Neural cell (in vitro differentiated cells): ENCODE data around the gene SGF29. TPM values are rescaled to one million over a fixed set of nuclear protein-coding genes. Genes with fewer than 3 reads are reported as not detected.

Experiments
- H2AFZ ChIP-seq: fragments of 200-600, 300-800 bp; sonication (generic), shearing (Covaris generic); 2 replicates; pipeline ENCODE4 v1.6.0; 2014; ENCODE audit warnings: low read depth, mild to moderate bottlenecking, antibody characterized with exemption, low read length, moderate library complexity
- H3F3A ChIP-seq: fragments of 200-600 bp; shearing (Covaris generic); 2 replicates; pipeline ENCODE4 v1.6.1; 2016; ENCODE audit warnings: mild to moderate bottlenecking, moderate library complexity, mixed read lengths, antibody characterized with exemption, low read length; ENCODE audit not compliant: insufficient read depth, poor library complexity, severe bottlenecking
- H3K27ac ChIP-seq: fragments of 200-600, 300-800 bp; sonication (generic), shearing (Covaris generic); 2 replicates; pipeline ENCODE4 v1.5.1; 2014; ENCODE audit warnings: mild to moderate bottlenecking, low read length, moderate library complexity
- H3K27me3 ChIP-seq: fragments of 300-800, 200-600 bp; sonication (generic), shearing (Covaris generic); 2 replicates; pipeline ENCODE4 v1.6.0; 2014; ENCODE audit warnings: mild to moderate bottlenecking, low read depth, low read length, moderate library complexity; ENCODE audit not compliant: insufficient read depth
- H3K36me3 ChIP-seq: fragments of 300-800, 200-600 bp; sonication (generic), shearing (Covaris generic); 2 replicates; pipeline ENCODE4 v1.5.1; 2014; ENCODE audit warnings: mild to moderate bottlenecking, antibody characterized with exemption, low read length, moderate library complexity; ENCODE audit not compliant: insufficient read depth
- H3K4me2 ChIP-seq: fragments of 300-800, 200-600 bp; sonication (generic), shearing (Covaris generic); 2 replicates; pipeline ENCODE4 v1.6.0; 2014; ENCODE audit warnings: mild to moderate bottlenecking, low read length
- H3K4me3 ChIP-seq: fragments of 300-800, 200-600 bp; sonication (generic), shearing (Covaris generic); 2 replicates; pipeline ENCODE4 v1.5.1; 2014; ENCODE audit warnings: mild to moderate bottlenecking, low read length, moderate library complexity
- H3K79me2 ChIP-seq: fragments of 200-600 bp; shearing (Covaris generic); replicated peaks from 2 replicates; pipeline ENCODE4 v1.6.0; 2014; ENCODE audit warnings: mild to moderate bottlenecking, low read length, moderate library complexity; ENCODE audit not compliant: insufficient read depth
- H3K9ac ChIP-seq: fragments of 300-800, 200-600 bp; sonication (generic), shearing (Covaris generic); 2 replicates; pipeline ENCODE4 v1.6.1; 2016; ENCODE audit warnings: mild to moderate bottlenecking, low read length, mixed read lengths
- H3K9me2 ChIP-seq: fragments of 200-600 bp; shearing (Covaris generic); 2 replicates; pipeline ENCODE4 v1.6.1; 2016; ENCODE audit warnings: mild to moderate bottlenecking, low read length, mixed read lengths; ENCODE audit not compliant: insufficient read depth
- H3K9me3 ChIP-seq: fragments of 200-600, 300-800 bp; sonication (generic), shearing (Covaris generic); 2 replicates; pipeline ENCODE4 v1.6.1; 2016; ENCODE audit warnings: mild to moderate bottlenecking, mixed run types, low read length, moderate library complexity, mixed read lengths
- H4K20me1 ChIP-seq: fragments of 200-600 bp; shearing (Covaris generic); 2 replicates; pipeline ENCODE4 v1.6.1; 2016; ENCODE audit warnings: mild to moderate bottlenecking, mixed run types; ENCODE audit not compliant: insufficient read depth
- EP300 ChIP-seq: fragments of 450-650 bp; conservative IDR thresholded peaks from 2 replicates; pipeline ENCODE4 v1.6.1; 2014; ENCODE audit warnings: antibody characterized with exemption, mild to moderate bottlenecking, moderate library complexity; ENCODE audit not compliant: poor library complexity, severe bottlenecking
- EZH2 ChIP-seq: fragments of 200-600, 300-800 bp; shearing (Covaris generic), sonication (generic); IDR thresholded peaks from 2 replicates; pipeline ENCODE4 v1.6.1; 2014; ENCODE audit warnings: antibody characterized with exemption, low read length, borderline replicate concordance, mild to moderate bottlenecking; ENCODE audit not compliant: insufficient read depth, poor library complexity, severe bottlenecking
- MXI1 ChIP-seq: fragments of 450-650 bp; conservative IDR thresholded peaks from 2 replicates; pipeline ENCODE4 v1.6.1; 2014; ENCODE audit warnings: antibody characterized with exemption, mild to moderate bottlenecking; ENCODE audit not compliant: poor library complexity, severe bottlenecking
- POLR2AphosphoS5 ChIP-seq: IDR thresholded peaks from 2 replicates; pipeline ENCODE4 v1.6.1; 2012
- RAD21 ChIP-seq: fragments of 450-650 bp; conservative IDR thresholded peaks from 2 replicates; pipeline ENCODE4 v1.6.1; 2014; ENCODE audit warnings: antibody characterized with exemption, mild to moderate bottlenecking, moderate library complexity
- SMC3 ChIP-seq: fragments of 450-650 bp; conservative IDR thresholded peaks from 2 replicates; pipeline ENCODE4 v1.6.1; 2014; ENCODE audit warnings: antibody characterized with exemption, mild to moderate bottlenecking, moderate library complexity; ENCODE audit not compliant: poor library complexity
- TAF1 ChIP-seq: IDR thresholded peaks from 2 replicates; pipeline ENCODE4 v1.6.1; 2012; ENCODE audit warnings: low read depth
- polyA plus RNA-seq: library from polyadenylated mRNA; depleted of rRNA; stranded (reverse); fragments of >200 nt; gene quantifications from 2 replicates; pipeline ENCODE4 v1.2.3, GENCODE V29; 2014
- TF ChIP-seq, protein P1 (sequence below): IDR thresholded peaks from 2 replicates; pipeline ENCODE4 v1.6.1; 2012; ENCODE audit warnings: borderline replicate concordance
- TF ChIP-seq, protein P2 (sequence below): fragments of 450-650 bp; IDR thresholded peaks from 2 replicates; pipeline ENCODE4 v1.5.1; 2014; ENCODE audit warnings: antibody characterized with exemption, mild to moderate bottlenecking, moderate library complexity; ENCODE audit not compliant: poor library complexity, severe bottlenecking

SGF29 gene
- polyA plus RNA-seq, 1 donor from 2014 or later: 32.8 TPM

DNA sequence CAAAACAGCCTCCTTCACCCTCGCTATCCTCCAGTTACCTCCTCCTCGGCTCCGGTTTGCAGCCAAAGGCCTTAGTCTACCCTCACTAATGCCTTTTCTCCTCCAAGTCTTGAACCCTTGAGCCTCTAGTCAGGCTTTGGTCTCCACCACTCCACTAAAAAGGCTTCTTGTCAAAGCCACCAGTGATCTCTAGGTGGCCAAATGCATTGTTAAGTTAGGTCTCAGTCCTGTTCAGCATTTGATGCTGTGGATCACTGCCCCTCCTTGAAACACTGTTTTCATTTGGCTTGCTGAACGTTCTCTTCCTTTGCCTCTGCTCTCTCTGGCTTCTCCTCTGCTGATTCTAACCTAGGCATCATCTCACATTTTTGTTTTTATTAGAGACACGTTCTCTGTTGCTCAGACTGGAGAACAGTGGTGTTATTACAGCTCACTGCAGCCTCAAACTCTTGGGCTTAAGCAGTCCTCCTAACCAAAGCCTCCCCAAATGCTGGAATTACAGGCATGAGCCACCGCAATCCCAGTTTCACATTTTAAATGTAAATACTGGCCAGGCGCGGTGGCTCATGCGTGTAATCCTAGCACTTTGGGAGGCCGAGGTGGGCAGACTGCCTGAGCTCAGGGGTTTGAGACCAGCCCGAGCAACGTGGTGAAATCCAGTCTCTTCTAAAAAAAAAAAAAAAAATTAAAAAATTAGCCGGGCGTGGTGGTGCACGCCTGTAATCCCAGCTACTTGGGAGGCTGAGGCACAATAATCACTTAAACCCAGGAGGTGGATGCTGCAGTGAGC, 1.1 kb downstream of the SGF29 start:
- no peaks in the 10 kb centered on the region for H3K9me2 ChIP-seq
- peak overlapping the region; percentile 53 for H3K9ac ChIP-seq
- H3K27ac ChIP-seq: no peak overlapping the region
- peak overlapping the region; percentile 82 for H3K4me3 ChIP-seq
- H2AFZ ChIP-seq: peak overlapping the region; percentile 22
- H3K27me3 ChIP-seq: no peaks in the 10 kb centered on the region
- no peaks in the 10 kb centered on the region for H3K9me3 ChIP-seq
- peak overlapping the region; percentile 21 for H3K4me2 ChIP-seq
- no peaks in the 10 kb centered on the region for H3K36me3 ChIP-seq
- peaks cover 5% of the 10 kb centered on the region for H3K79me2 ChIP-seq
- H3F3A ChIP-seq: no peaks in the 10 kb centered on the region
- H4K20me1 ChIP-seq: no peaks in the 10 kb centered on the region
- no peak for TF ChIP-seq POLR2AphosphoS5
- TF ChIP-seq, protein P1, sequence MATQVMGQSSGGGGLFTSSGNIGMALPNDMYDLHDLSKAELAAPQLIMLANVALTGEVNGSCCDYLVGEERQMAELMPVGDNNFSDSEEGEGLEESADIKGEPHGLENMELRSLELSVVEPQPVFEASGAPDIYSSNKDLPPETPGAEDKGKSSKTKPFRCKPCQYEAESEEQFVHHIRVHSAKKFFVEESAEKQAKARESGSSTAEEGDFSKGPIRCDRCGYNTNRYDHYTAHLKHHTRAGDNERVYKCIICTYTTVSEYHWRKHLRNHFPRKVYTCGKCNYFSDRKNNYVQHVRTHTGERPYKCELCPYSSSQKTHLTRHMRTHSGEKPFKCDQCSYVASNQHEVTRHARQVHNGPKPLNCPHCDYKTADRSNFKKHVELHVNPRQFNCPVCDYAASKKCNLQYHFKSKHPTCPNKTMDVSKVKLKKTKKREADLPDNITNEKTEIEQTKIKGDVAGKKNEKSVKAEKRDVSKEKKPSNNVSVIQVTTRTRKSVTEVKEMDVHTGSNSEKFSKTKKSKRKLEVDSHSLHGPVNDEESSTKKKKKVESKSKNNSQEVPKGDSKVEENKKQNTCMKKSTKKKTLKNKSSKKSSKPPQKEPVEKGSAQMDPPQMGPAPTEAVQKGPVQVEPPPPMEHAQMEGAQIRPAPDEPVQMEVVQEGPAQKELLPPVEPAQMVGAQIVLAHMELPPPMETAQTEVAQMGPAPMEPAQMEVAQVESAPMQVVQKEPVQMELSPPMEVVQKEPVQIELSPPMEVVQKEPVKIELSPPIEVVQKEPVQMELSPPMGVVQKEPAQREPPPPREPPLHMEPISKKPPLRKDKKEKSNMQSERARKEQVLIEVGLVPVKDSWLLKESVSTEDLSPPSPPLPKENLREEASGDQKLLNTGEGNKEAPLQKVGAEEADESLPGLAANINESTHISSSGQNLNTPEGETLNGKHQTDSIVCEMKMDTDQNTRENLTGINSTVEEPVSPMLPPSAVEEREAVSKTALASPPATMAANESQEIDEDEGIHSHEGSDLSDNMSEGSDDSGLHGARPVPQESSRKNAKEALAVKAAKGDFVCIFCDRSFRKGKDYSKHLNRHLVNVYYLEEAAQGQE: no peak

DNA sequence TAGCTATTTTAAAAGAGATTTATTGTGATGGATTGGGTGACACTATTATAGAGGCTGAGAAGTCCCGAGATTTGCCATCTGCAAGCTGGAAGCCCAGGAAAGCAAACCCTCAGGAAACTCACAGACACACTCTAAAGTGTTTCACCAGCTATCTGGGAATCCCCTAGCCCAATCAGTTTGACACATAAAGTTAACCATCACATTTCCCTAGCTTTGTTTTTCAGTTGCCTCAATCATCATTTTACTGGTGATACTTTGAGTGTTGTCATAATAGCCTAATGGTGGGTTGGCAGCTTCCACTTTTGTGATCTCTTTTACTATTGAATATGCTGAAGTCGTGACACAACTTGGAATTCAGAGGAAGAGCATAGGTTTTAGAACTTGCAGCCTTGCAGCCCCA, 1.8 kb downstream of the SGF29 start:
- Histone ChIP-seq H3K9ac (no peak overlapping the region), H3K79me2 (peaks cover 5% of the 10 kb centered on the region), H2AFZ (no peak overlapping the region)

DNA sequence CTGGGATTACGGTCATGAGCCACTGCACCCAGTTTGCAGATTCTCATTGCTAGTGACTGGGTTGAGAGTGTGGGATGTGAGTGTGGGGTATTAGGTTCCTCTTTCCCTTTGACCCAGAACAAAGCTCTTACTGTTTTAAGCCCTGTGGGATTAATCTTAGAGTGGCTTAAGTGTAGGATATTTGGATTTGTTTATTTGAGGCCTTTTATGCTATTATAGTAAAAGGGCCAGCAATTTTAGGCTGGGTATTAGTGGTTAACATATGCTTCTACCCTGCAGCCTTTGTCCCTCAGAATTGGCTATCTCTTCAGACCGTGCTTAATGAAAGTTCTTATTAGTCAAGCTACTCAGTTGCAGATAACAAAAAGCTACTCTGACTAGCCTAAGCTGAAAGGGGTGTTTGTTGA, 3.2 kb downstream of the SGF29 start:
- H3K79me2 ChIP-seq: peaks cover 5% of the 10 kb centered on the region
- no peaks in the 10 kb centered on the region for H4K20me1 ChIP-seq
- no peaks in the 10 kb centered on the region for H3K9me2 ChIP-seq
- H3K9ac ChIP-seq: no peak overlapping the region
- no peaks in the 10 kb centered on the region for H3K27me3 ChIP-seq
- H2AFZ ChIP-seq: no peak overlapping the region
- H3K9me3 ChIP-seq: no peaks in the 10 kb centered on the region
- H3K4me3 ChIP-seq: no peak overlapping the region
- H3K36me3 ChIP-seq: no peaks in the 10 kb centered on the region
- H3K4me2 ChIP-seq: no peak overlapping the region
- H3F3A ChIP-seq: no peaks in the 10 kb centered on the region
- H3K27ac ChIP-seq: no peak overlapping the region
- TF ChIP-seq TAF1 (no peak), EP300 (no peak), MXI1 (no peak), SMC3 (no peak), EZH2 (no peak), RAD21 (no peak), POLR2AphosphoS5 (no peak)
- TF ChIP-seq, protein P1: no peak
- TF ChIP-seq, protein P2, sequence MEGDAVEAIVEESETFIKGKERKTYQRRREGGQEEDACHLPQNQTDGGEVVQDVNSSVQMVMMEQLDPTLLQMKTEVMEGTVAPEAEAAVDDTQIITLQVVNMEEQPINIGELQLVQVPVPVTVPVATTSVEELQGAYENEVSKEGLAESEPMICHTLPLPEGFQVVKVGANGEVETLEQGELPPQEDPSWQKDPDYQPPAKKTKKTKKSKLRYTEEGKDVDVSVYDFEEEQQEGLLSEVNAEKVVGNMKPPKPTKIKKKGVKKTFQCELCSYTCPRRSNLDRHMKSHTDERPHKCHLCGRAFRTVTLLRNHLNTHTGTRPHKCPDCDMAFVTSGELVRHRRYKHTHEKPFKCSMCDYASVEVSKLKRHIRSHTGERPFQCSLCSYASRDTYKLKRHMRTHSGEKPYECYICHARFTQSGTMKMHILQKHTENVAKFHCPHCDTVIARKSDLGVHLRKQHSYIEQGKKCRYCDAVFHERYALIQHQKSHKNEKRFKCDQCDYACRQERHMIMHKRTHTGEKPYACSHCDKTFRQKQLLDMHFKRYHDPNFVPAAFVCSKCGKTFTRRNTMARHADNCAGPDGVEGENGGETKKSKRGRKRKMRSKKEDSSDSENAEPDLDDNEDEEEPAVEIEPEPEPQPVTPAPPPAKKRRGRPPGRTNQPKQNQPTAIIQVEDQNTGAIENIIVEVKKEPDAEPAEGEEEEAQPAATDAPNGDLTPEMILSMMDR: no peak

More for the DNA sequence above, 1.8 kb downstream of the SGF29 start:
- Histone ChIP-seq H3K36me3 (no peaks in the 10 kb centered on the region), H3K27ac (no peak overlapping the region), H3K9me3 (no peaks in the 10 kb centered on the region), H3K9me2 (no peaks in the 10 kb centered on the region), H3K4me2 (no peak overlapping the region), H3K4me3 (no peak overlapping the region), H4K20me1 (no peaks in the 10 kb centered on the region), H3F3A (no peaks in the 10 kb centered on the region), H3K27me3 (no peaks in the 10 kb centered on the region)
- no peak for TF ChIP-seq RAD21
